SK-N-SH treated with all-trans-retinoic acid at 6 μM for 48 hours (cell line): Measurements from ENCODE around the gene DIABLO.

Experiments
- ATAC-seq: fragments of 200-7000 bp; cut with Tn5 transposase; 3 replicates; pipeline ENCODE4 v1.9.1; 2020; ENCODE audit warnings: mild to moderate bottlenecking, moderate library complexity
- ARNTL ChIP-seq: fragments of 450-650 bp; formaldehyde crosslinking; IDR thresholded peaks from 2 replicates; pipeline ENCODE4 v1.5.0; 2020; ENCODE audit warnings: low read depth, mild to moderate bottlenecking, moderate library complexity, borderline replicate concordance
- BACH2 ChIP-seq: fragments of 250-450 bp; sonication (Bioruptor Pico); IDR thresholded peaks from 2 replicates; pipeline ENCODE4 v1.9.0; 2021; ENCODE audit warnings: mild to moderate bottlenecking, borderline replicate concordance
- CSDC2 ChIP-seq: fragments of 250-450 bp; sonication (Bioruptor Pico); IDR thresholded peaks from 2 replicates; pipeline ENCODE4 v1.5.0; 2020; ENCODE audit warnings: mild to moderate bottlenecking, moderate library complexity
- ESRRG ChIP-seq: fragments of 250-450 bp; sonication (Bioruptor Pico); IDR thresholded peaks from 2 replicates; pipeline ENCODE4 v1.6.1; 2021; ENCODE audit warnings: mild to moderate bottlenecking
- GLIS3 ChIP-seq: fragments of 250-450 bp; sonication (Bioruptor Pico); IDR thresholded peaks from 2 replicates; pipeline ENCODE4 v1.5.0; 2020; ENCODE audit warnings: mild to moderate bottlenecking, moderate library complexity
- ISL1 ChIP-seq: fragments of 250-450 bp; sonication (Bioruptor Pico); IDR thresholded peaks from 2 replicates; pipeline ENCODE4 v2.1.2; 2022; ENCODE audit warnings: mild to moderate bottlenecking, moderate library complexity
- OSR1 ChIP-seq: fragments of 250-450 bp; sonication (Bioruptor Pico); IDR thresholded peaks from 2 replicates; pipeline ENCODE4 v1.8.0; 2022; ENCODE audit warnings: moderate library complexity, mild to moderate bottlenecking, inconsistent platforms
- PPARA ChIP-seq: fragments of 250-450 bp; sonication (Bioruptor Pico); IDR thresholded peaks from 2 replicates; pipeline ENCODE4 v1.5.0; 2020; ENCODE audit warnings: mild to moderate bottlenecking, borderline replicate concordance
- RARB ChIP-seq: fragments of 250-450 bp; sonication (Bioruptor Pico); IDR thresholded peaks from 2 replicates; pipeline ENCODE4 v1.8.0; 2021; ENCODE audit warnings: mild to moderate bottlenecking, moderate library complexity
- SNAI2 ChIP-seq: fragments of 250-450 bp; sonication (Bioruptor Pico); IDR thresholded peaks from 2 replicates; pipeline ENCODE4 v1.5.0; 2020; ENCODE audit warnings: mild to moderate bottlenecking, moderate library complexity
- TCF4 ChIP-seq: fragments of 250-450 bp; sonication (Bioruptor Pico); IDR thresholded peaks from 2 replicates; pipeline ENCODE4 v1.8.0; 2021; ENCODE audit warnings: mild to moderate bottlenecking, moderate library complexity, borderline replicate concordance
- TOX ChIP-seq: fragments of 250-450 bp; sonication (Bioruptor Pico); IDR thresholded peaks from 2 replicates; pipeline ENCODE4 v1.8.0; 2021; ENCODE audit warnings: mild to moderate bottlenecking, moderate library complexity, borderline replicate concordance
- ZC3H10 ChIP-seq: fragments of 250-450 bp; sonication (Bioruptor Pico); IDR thresholded peaks from 2 replicates; pipeline ENCODE4 v1.5.1; 2021; ENCODE audit warnings: mild to moderate bottlenecking, moderate library complexity
- ZFP3 ChIP-seq: fragments of 250-450 bp; sonication (Bioruptor Pico); IDR thresholded peaks from 2 replicates; pipeline ENCODE4 v1.5.0; 2020; ENCODE audit warnings: mild to moderate bottlenecking, moderate library complexity
- ZFP30 ChIP-seq: fragments of 450-650 bp; formaldehyde crosslinking; IDR thresholded peaks from 2 replicates; pipeline ENCODE4 v1.5.0; 2022; ENCODE audit warnings: mild to moderate bottlenecking, moderate library complexity
- ZNF8 ChIP-seq: fragments of 450-650 bp; formaldehyde crosslinking; IDR thresholded peaks from 2 replicates; pipeline ENCODE4 v1.5.0; 2020; ENCODE audit warnings: mild to moderate bottlenecking, moderate library complexity
- TF ChIP-seq, protein P1 (sequence below): fragments of 250-450 bp; sonication (Bioruptor Pico); IDR thresholded peaks from 2 replicates; pipeline ENCODE4 v1.5.1; 2020; ENCODE audit warnings: low read depth, mild to moderate bottlenecking, moderate library complexity
- TF ChIP-seq, protein P2 (sequence below): fragments of 250-450 bp; sonication (Bioruptor Pico); IDR thresholded peaks from 2 replicates; pipeline ENCODE4 v1.5.0; 2020; ENCODE audit warnings: mild to moderate bottlenecking, moderate library complexity
- TF ChIP-seq, protein P3 (sequence below): fragments of 250-450 bp; sonication (Bioruptor Pico); IDR thresholded peaks from 2 replicates; pipeline ENCODE4 v1.8.0; 2020; ENCODE audit warnings: mild to moderate bottlenecking, moderate library complexity, borderline replicate concordance
- TF ChIP-seq, protein P4 (sequence below): fragments of 250-450 bp; sonication (Bioruptor Pico); IDR thresholded peaks from 2 replicates; pipeline ENCODE4 v1.8.0; 2021; ENCODE audit warnings: low read depth, mild to moderate bottlenecking, moderate library complexity, borderline replicate concordance
- TF ChIP-seq, protein P5 (sequence below): fragments of 250-450 bp; sonication (Bioruptor Pico); IDR thresholded peaks from 2 replicates; pipeline ENCODE4 v1.5.1; 2021; ENCODE audit warnings: mild to moderate bottlenecking, moderate library complexity

Gene DIABLO

DNA sequence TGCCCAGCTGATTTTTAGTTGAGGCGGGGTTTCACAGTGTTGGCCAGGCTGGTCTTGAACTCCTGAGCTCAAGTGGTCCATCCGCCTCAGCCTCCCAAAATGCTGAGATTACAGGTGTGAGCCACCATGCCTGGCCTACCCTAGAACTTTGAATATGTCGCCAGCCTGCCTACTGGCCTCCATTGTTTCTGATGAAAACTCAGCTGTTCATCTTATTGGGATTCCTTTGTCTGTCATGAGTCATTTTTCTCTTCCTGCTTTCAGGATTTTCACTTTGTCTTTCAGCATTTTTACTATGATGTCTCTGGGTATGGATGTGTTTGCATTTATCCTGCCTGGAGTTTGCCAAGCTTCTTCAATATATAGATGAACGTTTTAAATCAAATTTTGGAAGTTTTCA lies 30.4 kb downstream of the DIABLO start:
- TF ChIP-seq ZNF8 (CRISPR knock-in tag): no peak
- no peak for TF ChIP-seq CSDC2
- no peak for TF ChIP-seq TOX (CRISPR knock-in tag)
- TF ChIP-seq, protein P1, sequence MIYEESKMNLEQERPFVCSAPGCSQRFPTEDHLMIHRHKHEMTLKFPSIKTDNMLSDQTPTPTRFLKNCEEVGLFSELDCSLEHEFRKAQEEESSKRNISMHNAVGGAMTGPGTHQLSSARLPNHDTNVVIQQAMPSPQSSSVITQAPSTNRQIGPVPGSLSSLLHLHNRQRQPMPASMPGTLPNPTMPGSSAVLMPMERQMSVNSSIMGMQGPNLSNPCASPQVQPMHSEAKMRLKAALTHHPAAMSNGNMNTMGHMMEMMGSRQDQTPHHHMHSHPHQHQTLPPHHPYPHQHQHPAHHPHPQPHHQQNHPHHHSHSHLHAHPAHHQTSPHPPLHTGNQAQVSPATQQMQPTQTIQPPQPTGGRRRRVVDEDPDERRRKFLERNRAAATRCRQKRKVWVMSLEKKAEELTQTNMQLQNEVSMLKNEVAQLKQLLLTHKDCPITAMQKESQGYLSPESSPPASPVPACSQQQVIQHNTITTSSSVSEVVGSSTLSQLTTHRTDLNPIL (CRISPR knock-in tag): no peak
- no peak for TF ChIP-seq PPARA (CRISPR knock-in tag)
- TF ChIP-seq, protein P2, sequence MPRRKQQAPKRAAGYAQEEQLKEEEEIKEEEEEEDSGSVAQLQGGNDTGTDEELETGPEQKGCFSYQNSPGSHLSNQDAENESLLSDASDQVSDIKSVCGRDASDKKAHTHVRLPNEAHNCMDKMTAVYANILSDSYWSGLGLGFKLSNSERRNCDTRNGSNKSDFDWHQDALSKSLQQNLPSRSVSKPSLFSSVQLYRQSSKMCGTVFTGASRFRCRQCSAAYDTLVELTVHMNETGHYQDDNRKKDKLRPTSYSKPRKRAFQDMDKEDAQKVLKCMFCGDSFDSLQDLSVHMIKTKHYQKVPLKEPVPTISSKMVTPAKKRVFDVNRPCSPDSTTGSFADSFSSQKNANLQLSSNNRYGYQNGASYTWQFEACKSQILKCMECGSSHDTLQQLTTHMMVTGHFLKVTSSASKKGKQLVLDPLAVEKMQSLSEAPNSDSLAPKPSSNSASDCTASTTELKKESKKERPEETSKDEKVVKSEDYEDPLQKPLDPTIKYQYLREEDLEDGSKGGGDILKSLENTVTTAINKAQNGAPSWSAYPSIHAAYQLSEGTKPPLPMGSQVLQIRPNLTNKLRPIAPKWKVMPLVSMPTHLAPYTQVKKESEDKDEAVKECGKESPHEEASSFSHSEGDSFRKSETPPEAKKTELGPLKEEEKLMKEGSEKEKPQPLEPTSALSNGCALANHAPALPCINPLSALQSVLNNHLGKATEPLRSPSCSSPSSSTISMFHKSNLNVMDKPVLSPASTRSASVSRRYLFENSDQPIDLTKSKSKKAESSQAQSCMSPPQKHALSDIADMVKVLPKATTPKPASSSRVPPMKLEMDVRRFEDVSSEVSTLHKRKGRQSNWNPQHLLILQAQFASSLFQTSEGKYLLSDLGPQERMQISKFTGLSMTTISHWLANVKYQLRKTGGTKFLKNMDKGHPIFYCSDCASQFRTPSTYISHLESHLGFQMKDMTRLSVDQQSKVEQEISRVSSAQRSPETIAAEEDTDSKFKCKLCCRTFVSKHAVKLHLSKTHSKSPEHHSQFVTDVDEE (CRISPR knock-in tag): no peak
- no peak for TF ChIP-seq ZC3H10 (CRISPR knock-in tag)
- TF ChIP-seq GLIS3 (CRISPR knock-in tag): no peak
- ATAC-seq: no peak

DNA sequence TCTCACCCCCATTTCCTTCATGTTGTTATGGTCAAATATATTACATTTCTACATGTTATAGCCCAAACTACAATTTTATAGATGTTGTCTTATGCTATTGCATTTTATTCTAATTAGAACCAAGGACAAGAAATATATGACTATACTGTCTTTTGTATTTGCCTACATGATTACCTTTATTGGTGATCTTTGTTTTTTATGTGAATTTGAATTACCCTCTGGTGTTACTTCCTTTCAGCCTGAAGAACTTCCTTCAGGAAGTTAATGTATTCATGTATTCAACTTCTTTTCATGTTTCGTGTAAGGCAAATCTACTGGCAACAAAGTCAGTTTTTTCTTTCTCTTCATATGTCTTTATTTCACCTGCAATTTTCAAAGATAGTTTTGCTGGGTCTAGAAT lies 31.0 kb downstream of the DIABLO start:
- TF ChIP-seq, protein P2 (CRISPR knock-in tag): no peak
- TF ChIP-seq ARNTL (CRISPR knock-in tag) (no peak), PPARA (CRISPR knock-in tag) (no peak), ZFP30 (CRISPR knock-in tag) (no peak), BACH2 (CRISPR knock-in tag) (no peak), ZNF8 (CRISPR knock-in tag) (no peak), TCF4 (no peak), ZFP3 (CRISPR knock-in tag) (no peak), ESRRG (CRISPR knock-in tag) (no peak), RARB (CRISPR knock-in tag) (no peak)
- ATAC-seq: no peak

DNA sequence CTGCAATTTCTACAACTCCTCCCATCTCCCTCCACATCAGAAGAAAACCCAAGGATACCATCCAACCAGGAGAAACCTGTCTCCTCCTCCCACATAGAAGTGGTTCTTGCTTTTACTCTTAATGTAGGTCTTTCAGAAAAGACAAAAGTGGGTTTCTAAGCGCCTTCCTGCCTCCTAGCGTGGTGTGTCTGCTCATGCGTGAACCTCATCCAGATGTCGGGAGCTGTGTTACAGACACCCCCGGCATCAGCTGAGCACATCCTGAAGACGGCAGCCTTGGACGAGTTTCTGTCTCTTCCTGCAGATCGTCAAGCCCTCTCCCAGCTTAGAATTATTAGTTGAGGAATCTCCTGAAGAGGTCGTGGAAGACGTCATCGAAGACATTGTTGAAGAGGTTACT lies 33.4 kb downstream of the DIABLO start:
- TF ChIP-seq, protein P3, sequence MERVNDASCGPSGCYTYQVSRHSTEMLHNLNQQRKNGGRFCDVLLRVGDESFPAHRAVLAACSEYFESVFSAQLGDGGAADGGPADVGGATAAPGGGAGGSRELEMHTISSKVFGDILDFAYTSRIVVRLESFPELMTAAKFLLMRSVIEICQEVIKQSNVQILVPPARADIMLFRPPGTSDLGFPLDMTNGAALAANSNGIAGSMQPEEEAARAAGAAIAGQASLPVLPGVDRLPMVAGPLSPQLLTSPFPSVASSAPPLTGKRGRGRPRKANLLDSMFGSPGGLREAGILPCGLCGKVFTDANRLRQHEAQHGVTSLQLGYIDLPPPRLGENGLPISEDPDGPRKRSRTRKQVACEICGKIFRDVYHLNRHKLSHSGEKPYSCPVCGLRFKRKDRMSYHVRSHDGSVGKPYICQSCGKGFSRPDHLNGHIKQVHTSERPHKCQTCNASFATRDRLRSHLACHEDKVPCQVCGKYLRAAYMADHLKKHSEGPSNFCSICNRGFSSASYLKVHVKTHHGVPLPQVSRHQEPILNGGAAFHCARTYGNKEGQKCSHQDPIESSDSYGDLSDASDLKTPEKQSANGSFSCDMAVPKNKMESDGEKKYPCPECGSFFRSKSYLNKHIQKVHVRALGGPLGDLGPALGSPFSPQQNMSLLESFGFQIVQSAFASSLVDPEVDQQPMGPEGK (CRISPR knock-in tag): no peak
- TF ChIP-seq ESRRG (CRISPR knock-in tag) (no peak), TOX (CRISPR knock-in tag) (no peak), ZFP30 (CRISPR knock-in tag) (no peak), CSDC2 (no peak), ISL1 (CRISPR knock-in tag) (no peak), ARNTL (CRISPR knock-in tag) (no peak), PPARA (CRISPR knock-in tag) (no peak), OSR1 (CRISPR knock-in tag) (no peak), ZNF8 (CRISPR knock-in tag) (no peak), SNAI2 (CRISPR knock-in tag) (no peak), ZC3H10 (CRISPR knock-in tag) (no peak)
- TF ChIP-seq, protein P1 (CRISPR knock-in tag): no peak
- TF ChIP-seq, protein P4, sequence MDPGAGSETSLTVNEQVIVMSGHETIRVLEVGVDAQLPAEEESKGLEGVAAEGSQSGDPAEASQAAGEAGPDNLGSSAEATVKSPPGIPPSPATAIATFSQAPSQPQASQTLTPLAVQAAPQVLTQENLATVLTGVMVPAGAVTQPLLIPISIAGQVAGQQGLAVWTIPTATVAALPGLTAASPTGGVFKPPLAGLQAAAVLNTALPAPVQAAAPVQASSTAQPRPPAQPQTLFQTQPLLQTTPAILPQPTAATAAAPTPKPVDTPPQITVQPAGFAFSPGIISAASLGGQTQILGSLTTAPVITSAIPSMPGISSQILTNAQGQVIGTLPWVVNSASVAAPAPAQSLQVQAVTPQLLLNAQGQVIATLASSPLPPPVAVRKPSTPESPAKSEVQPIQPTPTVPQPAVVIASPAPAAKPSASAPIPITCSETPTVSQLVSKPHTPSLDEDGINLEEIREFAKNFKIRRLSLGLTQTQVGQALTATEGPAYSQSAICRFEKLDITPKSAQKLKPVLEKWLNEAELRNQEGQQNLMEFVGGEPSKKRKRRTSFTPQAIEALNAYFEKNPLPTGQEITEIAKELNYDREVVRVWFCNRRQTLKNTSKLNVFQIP (CRISPR knock-in tag): no peak
- TF ChIP-seq, protein P5, sequence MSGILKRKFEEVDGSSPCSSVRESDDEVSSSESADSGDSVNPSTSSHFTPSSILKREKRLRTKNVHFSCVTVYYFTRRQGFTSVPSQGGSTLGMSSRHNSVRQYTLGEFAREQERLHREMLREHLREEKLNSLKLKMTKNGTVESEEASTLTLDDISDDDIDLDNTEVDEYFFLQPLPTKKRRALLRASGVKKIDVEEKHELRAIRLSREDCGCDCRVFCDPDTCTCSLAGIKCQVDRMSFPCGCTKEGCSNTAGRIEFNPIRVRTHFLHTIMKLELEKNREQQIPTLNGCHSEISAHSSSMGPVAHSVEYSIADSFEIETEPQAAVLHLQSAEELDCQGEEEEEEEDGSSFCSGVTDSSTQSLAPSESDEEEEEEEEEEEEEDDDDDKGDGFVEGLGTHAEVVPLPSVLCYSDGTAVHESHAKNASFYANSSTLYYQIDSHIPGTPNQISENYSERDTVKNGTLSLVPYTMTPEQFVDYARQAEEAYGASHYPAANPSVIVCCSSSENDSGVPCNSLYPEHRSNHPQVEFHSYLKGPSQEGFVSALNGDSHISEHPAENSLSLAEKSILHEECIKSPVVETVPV (CRISPR knock-in tag): no peak
- ATAC-seq: no peak
